Measurements from ENCODE around the gene SMO. TPM values are rescaled to one million over a fixed set of nuclear protein-coding genes. Genes with fewer than 3 reads are reported as not detected.

The SMO gene
- total RNA-seq, 1 experiment from 2014 or later: 35.5 TPM

DNA sequence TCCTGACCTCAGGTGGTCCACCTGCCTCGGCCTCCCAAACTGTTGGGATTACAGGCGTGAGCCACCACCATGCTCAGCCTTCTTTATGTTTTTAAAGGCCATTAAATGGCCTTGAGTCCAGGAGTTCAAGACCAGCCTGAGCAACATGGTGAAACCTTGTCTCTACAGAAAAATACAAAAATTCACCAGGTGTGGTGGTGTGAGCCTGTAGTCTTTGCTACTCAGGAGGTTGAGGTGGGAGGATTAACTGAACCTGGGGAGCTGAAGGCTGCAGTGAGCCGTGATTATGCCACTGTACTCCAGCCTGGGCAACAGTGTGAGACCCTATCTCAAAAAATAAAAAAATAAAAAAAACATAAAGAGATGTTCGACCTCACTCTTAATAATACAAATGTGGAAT, 11.0 kb downstream of the SMO start:
- no peak for DNase-seq
- CTCF ChIA-PET: no interaction called here
- Mint-ChIP-seq H3K27me3 (ENCODE audit: insufficient read depth, unreplicated experiment) (no peaks in the 10 kb centered on the region), H3K4me3 (ENCODE audit: unreplicated experiment) (no peak overlapping the region), H3K4me1 (ENCODE audit: low read depth, unreplicated experiment) (no peaks in the 10 kb centered on the region), H3K27ac (ENCODE audit: unreplicated experiment) (no peak overlapping the region), H3K36me3 (ENCODE audit: insufficient read depth, unreplicated experiment) (peaks cover 6% of the 10 kb centered on the region), H3K9me3 (ENCODE audit: unreplicated experiment) (no peaks in the 10 kb centered on the region)
- POLR2A ChIA-PET: no interaction called here
- intact Hi-C loops (cut with micrococcal nuclease; ENCODE audit: unreplicated experiment): no loop called here
- BruUV-seq (replicated peaks): no TSS peak
- no peaks in the 10 kb centered on the region for H3K36me3 ChIP-seq (ENCODE audit: control insufficient read depth, insufficient read depth, low read length)
- no peaks in the 10 kb centered on the region for H3K27me3 ChIP-seq (replicated peaks; ENCODE audit: control insufficient read depth, insufficient read depth, low read length)
- no peaks in the 10 kb centered on the region for H3K9me3 ChIP-seq
- H3K4me1 ChIP-seq: no peaks in the 10 kb centered on the region
- no peak overlapping the region for H3K4me3 ChIP-seq (ENCODE audit: low read depth, low read length)
- TF ChIP-seq, protein P1, sequence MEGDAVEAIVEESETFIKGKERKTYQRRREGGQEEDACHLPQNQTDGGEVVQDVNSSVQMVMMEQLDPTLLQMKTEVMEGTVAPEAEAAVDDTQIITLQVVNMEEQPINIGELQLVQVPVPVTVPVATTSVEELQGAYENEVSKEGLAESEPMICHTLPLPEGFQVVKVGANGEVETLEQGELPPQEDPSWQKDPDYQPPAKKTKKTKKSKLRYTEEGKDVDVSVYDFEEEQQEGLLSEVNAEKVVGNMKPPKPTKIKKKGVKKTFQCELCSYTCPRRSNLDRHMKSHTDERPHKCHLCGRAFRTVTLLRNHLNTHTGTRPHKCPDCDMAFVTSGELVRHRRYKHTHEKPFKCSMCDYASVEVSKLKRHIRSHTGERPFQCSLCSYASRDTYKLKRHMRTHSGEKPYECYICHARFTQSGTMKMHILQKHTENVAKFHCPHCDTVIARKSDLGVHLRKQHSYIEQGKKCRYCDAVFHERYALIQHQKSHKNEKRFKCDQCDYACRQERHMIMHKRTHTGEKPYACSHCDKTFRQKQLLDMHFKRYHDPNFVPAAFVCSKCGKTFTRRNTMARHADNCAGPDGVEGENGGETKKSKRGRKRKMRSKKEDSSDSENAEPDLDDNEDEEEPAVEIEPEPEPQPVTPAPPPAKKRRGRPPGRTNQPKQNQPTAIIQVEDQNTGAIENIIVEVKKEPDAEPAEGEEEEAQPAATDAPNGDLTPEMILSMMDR (IDR thresholded peaks at IDR 0.05; ENCODE audit: insufficient read depth in 1 of 2, low read depth in 1 of 2, low read length in 1 of 2, severe bottlenecking in 1 of 2, unreplicated experiment in 1 of 2): no peak

DNA sequence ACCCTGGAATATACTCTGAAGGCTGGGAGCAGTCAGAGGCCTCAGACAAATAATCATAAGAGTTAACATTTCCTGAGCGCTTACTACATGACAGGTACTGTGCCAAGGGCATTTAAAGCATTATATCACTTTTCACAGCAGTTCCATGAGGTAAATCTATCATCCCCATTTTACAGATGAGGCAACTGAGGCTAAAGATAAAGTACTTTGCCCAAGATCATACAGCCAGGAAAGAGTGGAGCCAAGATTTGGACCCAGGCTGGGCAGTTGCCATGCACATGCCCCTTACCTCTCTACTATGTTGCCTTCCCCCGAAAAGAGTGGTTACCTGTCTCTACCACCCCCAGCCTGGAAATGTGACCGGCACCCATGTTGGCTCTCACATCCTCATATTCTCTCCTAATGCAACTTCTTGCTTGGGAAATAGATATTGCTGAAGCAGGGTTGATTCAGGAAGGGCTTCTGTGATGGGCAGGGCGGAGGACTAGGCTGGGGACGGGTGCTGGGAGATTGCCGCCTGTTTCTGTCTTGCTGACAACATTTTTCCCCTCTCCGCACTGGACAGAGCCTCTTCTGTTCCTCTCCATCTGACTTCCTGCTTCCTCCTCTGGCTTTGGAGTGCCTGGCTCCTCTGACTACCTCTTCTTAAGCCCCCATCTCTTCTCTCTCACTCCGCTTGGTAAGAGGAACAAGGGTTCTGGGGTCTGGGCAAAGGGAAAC, 13.8 kb downstream of the SMO start:
- DNase-seq: no peak
- Histone ChIP-seq H3K36me3 (ENCODE audit: control insufficient read depth, insufficient read depth, low read length) (no peaks in the 10 kb centered on the region), H3K9me3 (no peaks in the 10 kb centered on the region), H3K4me1 (no peaks in the 10 kb centered on the region), H3K27me3 (replicated peaks; ENCODE audit: control insufficient read depth, insufficient read depth, low read length) (no peaks in the 10 kb centered on the region), H3K4me3 (ENCODE audit: low read depth, low read length) (no peak overlapping the region)
- Mint-ChIP-seq H3K4me1 (ENCODE audit: low read depth, unreplicated experiment) (no peaks in the 10 kb centered on the region), H3K36me3 (ENCODE audit: insufficient read depth, unreplicated experiment) (peaks cover 6% of the 10 kb centered on the region), H3K9me3 (ENCODE audit: unreplicated experiment) (no peaks in the 10 kb centered on the region), H3K4me3 (ENCODE audit: unreplicated experiment) (no peak overlapping the region), H3K27ac (ENCODE audit: unreplicated experiment) (no peak overlapping the region), H3K27me3 (ENCODE audit: insufficient read depth, unreplicated experiment) (no peaks in the 10 kb centered on the region)
- intact Hi-C loops (cut with micrococcal nuclease; ENCODE audit: unreplicated experiment): no loop called here
- no TSS peak for BruUV-seq (replicated peaks)
- TF ChIP-seq, protein P1 (IDR thresholded peaks at IDR 0.05; ENCODE audit: insufficient read depth in 1 of 2, low read depth in 1 of 2, low read length in 1 of 2, severe bottlenecking in 1 of 2, unreplicated experiment in 1 of 2): no peak
- POLR2A ChIA-PET: no interaction called here
- CTCF ChIA-PET: no interaction called here

DNA sequence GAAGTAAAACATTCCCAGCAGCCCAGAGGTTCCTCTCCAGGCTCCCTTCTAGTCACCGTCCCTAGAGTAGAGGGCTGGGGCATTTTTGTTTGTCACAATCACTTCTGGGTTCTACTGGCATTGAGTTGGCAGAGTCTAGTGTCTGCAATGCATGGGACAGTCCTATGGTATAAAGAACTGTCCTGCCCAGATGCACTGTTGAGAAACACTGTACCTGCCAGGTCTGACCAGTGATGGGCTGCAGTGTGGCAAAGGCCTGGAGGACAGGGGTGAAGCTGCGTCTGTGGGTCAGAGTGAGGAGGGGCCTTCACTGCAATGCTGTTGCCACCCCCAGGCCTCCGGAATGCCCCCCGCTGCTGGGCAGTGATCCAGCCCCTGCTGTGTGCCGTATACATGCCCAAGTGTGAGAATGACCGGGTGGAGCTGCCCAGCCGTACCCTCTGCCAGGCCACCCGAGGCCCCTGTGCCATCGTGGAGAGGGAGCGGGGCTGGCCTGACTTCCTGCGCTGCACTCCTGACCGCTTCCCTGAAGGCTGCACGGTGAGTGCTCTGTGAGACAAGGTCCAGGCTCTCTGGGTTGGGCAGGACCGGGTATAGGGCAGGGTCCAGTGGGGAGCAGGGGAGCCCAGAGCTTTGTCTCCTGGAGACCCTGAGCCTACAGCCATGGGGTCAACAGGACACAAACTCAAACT, 14.8 kb downstream of the SMO start:
- TF ChIP-seq, protein P1 (IDR thresholded peaks at IDR 0.05; ENCODE audit: insufficient read depth in 1 of 2, low read depth in 1 of 2, low read length in 1 of 2, severe bottlenecking in 1 of 2, unreplicated experiment in 1 of 2): no peak
- H3K27me3 Mint-ChIP-seq (ENCODE audit: insufficient read depth, unreplicated experiment): no peaks in the 10 kb centered on the region
- no TSS peak for BruUV-seq (replicated peaks)
- H3K27me3 ChIP-seq (replicated peaks; ENCODE audit: control insufficient read depth, insufficient read depth, low read length): no peaks in the 10 kb centered on the region
- H3K9me3 Mint-ChIP-seq (ENCODE audit: unreplicated experiment): no peaks in the 10 kb centered on the region
- H3K9me3 ChIP-seq: no peaks in the 10 kb centered on the region
- CTCF ChIA-PET: interaction anchor here (1.2 kb wide), 1 partner anchor 39 kb away, joined by 4 read pairs; no protein-coding TSS in a partner anchor
- no peaks in the 10 kb centered on the region for H3K4me1 Mint-ChIP-seq (ENCODE audit: low read depth, unreplicated experiment)
- peaks cover 6% of the 10 kb centered on the region for H3K36me3 Mint-ChIP-seq (ENCODE audit: insufficient read depth, unreplicated experiment)
- no peaks in the 10 kb centered on the region for H3K4me1 ChIP-seq
- H3K27ac Mint-ChIP-seq (ENCODE audit: unreplicated experiment): no peak overlapping the region
- no peak overlapping the region for H3K4me3 ChIP-seq (ENCODE audit: low read depth, low read length)
- H3K4me3 Mint-ChIP-seq (ENCODE audit: unreplicated experiment): no peak overlapping the region
- POLR2A ChIA-PET: no interaction called here
- intact Hi-C loops (cut with micrococcal nuclease; ENCODE audit: unreplicated experiment): no loop called here
- DNase-seq: no peak
- H3K36me3 ChIP-seq (ENCODE audit: control insufficient read depth, insufficient read depth, low read length): no peaks in the 10 kb centered on the region

All from Caco-2 (cell line).